ENCODE results near the gene TLDC2. TPM values are rescaled to one million over a fixed set of nuclear protein-coding genes. Genes with fewer than 3 reads are reported as not detected.

Gene TLDC2
- total RNA-seq, 1 experiment from 2014 or later, result 0.17 TPM

DNA sequence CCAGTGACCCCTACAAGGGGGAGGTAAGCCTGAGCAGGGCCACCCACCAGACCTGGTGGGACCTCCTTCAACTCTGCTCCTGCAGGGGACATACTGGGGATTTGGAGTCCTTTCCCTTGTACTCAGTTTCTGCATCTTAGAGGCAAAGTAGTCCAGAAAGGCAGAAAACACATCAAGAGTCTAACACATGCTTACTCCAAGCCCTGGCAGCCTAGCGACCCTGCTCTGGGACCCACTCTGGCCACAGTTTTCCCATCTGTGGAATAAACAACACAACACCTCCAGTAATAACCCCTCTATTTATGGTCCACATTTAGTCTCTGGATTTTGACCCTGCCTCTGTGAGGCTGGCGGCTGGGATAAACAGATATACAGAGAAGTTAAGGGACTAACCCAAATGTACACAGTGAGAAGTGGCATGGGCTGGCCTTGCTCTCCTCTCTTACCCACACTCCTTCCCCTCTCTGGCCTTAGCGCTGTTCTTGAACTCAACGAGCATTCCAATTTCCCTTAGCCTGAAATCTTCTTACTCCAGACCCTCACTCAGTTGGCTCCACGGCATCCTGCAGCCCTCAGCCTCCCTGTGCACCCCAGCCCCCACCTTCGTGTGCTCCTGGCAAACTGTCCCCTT is 16.1 kb upstream of the TLDC2 start:
- Mint-ChIP-seq H3K36me3 (no peaks in the 10 kb centered on the region), H3K27ac (peak overlapping the region; percentile 18), H3K4me3 (no peak overlapping the region), H3K9me3 (no peaks in the 10 kb centered on the region), H3K4me1 (peaks cover 50% of the 10 kb centered on the region), H3K27me3 (ENCODE audit: low read depth) (peaks cover 14% of the 10 kb centered on the region)
- TF ChIP-seq ZNF671 (CRISPR knock-in tag; IDR thresholded peaks at IDR 0.05), result no peak
- TF ChIP-seq CBFB (CRISPR knock-in tag; IDR thresholded peaks at IDR 0.05; ENCODE audit: low read depth), result no peak
- TF ChIP-seq, protein P1, sequence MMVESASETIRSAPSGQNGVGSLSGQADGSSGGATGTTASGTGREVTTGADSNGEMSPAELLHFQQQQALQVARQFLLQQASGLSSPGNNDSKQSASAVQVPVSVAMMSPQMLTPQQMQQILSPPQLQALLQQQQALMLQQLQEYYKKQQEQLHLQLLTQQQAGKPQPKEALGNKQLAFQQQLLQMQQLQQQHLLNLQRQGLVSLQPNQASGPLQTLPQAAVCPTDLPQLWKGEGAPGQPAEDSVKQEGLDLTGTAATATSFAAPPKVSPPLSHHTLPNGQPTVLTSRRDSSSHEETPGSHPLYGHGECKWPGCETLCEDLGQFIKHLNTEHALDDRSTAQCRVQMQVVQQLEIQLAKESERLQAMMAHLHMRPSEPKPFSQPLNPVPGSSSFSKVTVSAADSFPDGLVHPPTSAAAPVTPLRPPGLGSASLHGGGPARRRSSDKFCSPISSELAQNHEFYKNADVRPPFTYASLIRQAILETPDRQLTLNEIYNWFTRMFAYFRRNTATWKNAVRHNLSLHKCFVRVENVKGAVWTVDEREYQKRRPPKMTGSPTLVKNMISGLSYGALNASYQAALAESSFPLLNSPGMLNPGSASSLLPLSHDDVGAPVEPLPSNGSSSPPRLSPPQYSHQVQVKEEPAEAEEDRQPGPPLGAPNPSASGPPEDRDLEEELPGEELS (CRISPR knock-in tag; IDR thresholded peaks at IDR 0.05), result no peak
- TF ChIP-seq JUN (CRISPR knock-in tag; IDR thresholded peaks at IDR 0.05), result no peak
- TF ChIP-seq, protein P2, sequence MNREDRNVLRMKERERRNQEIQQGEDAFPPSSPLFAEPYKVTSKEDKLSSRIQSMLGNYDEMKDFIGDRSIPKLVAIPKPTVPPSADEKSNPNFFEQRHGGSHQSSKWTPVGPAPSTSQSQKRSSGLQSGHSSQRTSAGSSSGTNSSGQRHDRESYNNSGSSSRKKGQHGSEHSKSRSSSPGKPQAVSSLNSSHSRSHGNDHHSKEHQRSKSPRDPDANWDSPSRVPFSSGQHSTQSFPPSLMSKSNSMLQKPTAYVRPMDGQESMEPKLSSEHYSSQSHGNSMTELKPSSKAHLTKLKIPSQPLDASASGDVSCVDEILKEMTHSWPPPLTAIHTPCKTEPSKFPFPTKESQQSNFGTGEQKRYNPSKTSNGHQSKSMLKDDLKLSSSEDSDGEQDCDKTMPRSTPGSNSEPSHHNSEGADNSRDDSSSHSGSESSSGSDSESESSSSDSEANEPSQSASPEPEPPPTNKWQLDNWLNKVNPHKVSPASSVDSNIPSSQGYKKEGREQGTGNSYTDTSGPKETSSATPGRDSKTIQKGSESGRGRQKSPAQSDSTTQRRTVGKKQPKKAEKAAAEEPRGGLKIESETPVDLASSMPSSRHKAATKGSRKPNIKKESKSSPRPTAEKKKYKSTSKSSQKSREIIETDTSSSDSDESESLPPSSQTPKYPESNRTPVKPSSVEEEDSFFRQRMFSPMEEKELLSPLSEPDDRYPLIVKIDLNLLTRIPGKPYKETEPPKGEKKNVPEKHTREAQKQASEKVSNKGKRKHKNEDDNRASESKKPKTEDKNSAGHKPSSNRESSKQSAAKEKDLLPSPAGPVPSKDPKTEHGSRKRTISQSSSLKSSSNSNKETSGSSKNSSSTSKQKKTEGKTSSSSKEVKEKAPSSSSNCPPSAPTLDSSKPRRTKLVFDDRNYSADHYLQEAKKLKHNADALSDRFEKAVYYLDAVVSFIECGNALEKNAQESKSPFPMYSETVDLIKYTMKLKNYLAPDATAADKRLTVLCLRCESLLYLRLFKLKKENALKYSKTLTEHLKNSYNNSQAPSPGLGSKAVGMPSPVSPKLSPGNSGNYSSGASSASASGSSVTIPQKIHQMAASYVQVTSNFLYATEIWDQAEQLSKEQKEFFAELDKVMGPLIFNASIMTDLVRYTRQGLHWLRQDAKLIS (CRISPR knock-in tag; IDR thresholded peaks at IDR 0.05; ENCODE audit: borderline replicate concordance), result no peak
- TF ChIP-seq SOX15 (CRISPR knock-in tag; IDR thresholded peaks at IDR 0.05), result no peak
- TF ChIP-seq, protein P3, sequence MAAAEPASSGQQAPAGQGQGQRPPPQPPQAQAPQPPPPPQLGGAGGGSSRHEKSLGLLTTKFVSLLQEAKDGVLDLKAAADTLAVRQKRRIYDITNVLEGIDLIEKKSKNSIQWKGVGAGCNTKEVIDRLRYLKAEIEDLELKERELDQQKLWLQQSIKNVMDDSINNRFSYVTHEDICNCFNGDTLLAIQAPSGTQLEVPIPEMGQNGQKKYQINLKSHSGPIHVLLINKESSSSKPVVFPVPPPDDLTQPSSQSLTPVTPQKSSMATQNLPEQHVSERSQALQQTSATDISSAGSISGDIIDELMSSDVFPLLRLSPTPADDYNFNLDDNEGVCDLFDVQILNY (CRISPR knock-in tag; IDR thresholded peaks at IDR 0.05), result no peak
- TF ChIP-seq SP1 (CRISPR knock-in tag; conservative IDR thresholded peaks at IDR 0.05), result no peak
- TF ChIP-seq NFE2L1 (CRISPR knock-in tag; IDR thresholded peaks at IDR 0.05), result no peak
- TF ChIP-seq TCF7 (CRISPR knock-in tag; IDR thresholded peaks at IDR 0.05; ENCODE audit: low read depth), result no peak
- TF ChIP-seq ZBTB21 (CRISPR knock-in tag; IDR thresholded peaks at IDR 0.05; ENCODE audit: borderline replicate concordance), result no peak
- TF ChIP-seq, protein P4, sequence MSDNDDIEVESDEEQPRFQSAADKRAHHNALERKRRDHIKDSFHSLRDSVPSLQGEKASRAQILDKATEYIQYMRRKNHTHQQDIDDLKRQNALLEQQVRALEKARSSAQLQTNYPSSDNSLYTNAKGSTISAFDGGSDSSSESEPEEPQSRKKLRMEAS (CRISPR knock-in tag; IDR thresholded peaks at IDR 0.05), result no peak
- TF ChIP-seq, protein P5, sequence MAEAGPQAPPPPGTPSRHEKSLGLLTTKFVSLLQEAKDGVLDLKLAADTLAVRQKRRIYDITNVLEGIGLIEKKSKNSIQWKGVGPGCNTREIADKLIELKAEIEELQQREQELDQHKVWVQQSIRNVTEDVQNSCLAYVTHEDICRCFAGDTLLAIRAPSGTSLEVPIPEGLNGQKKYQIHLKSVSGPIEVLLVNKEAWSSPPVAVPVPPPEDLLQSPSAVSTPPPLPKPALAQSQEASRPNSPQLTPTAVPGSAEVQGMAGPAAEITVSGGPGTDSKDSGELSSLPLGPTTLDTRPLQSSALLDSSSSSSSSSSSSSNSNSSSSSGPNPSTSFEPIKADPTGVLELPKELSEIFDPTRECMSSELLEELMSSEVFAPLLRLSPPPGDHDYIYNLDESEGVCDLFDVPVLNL (CRISPR knock-in tag; IDR thresholded peaks at IDR 0.05; ENCODE audit: borderline replicate concordance, low read depth), result no peak
- no peak for TF ChIP-seq PRRX2 (CRISPR knock-in tag; IDR thresholded peaks at IDR 0.05)
- TF ChIP-seq, protein P6, sequence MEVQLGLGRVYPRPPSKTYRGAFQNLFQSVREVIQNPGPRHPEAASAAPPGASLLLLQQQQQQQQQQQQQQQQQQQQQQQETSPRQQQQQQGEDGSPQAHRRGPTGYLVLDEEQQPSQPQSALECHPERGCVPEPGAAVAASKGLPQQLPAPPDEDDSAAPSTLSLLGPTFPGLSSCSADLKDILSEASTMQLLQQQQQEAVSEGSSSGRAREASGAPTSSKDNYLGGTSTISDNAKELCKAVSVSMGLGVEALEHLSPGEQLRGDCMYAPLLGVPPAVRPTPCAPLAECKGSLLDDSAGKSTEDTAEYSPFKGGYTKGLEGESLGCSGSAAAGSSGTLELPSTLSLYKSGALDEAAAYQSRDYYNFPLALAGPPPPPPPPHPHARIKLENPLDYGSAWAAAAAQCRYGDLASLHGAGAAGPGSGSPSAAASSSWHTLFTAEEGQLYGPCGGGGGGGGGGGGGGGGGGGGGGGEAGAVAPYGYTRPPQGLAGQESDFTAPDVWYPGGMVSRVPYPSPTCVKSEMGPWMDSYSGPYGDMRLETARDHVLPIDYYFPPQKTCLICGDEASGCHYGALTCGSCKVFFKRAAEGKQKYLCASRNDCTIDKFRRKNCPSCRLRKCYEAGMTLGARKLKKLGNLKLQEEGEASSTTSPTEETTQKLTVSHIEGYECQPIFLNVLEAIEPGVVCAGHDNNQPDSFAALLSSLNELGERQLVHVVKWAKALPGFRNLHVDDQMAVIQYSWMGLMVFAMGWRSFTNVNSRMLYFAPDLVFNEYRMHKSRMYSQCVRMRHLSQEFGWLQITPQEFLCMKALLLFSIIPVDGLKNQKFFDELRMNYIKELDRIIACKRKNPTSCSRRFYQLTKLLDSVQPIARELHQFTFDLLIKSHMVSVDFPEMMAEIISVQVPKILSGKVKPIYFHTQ (CRISPR knock-in tag; IDR thresholded peaks at IDR 0.05), result no peak
- TF ChIP-seq, protein P7, sequence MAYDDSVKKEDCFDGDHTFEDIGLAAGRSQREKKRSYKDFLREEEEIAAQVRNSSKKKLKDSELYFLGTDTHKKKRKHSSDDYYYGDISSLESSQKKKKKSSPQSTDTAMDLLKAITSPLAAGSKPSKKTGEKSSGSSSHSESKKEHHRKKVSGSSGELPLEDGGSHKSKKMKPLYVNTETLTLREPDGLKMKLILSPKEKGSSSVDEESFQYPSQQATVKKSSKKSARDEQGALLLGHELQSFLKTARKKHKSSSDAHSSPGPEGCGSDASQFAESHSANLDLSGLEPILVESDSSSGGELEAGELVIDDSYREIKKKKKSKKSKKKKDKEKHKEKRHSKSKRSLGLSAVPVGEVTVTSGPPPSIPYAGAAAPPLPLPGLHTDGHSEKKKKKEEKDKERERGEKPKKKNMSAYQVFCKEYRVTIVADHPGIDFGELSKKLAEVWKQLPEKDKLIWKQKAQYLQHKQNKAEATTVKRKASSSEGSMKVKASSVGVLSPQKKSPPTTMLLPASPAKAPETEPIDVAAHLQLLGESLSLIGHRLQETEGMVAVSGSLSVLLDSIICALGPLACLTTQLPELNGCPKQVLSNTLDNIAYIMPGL (CRISPR knock-in tag; IDR thresholded peaks at IDR 0.05), result no peak
- TF ChIP-seq ZNF416 (CRISPR knock-in tag; IDR thresholded peaks at IDR 0.05), result no peak
- TF ChIP-seq, protein P8, sequence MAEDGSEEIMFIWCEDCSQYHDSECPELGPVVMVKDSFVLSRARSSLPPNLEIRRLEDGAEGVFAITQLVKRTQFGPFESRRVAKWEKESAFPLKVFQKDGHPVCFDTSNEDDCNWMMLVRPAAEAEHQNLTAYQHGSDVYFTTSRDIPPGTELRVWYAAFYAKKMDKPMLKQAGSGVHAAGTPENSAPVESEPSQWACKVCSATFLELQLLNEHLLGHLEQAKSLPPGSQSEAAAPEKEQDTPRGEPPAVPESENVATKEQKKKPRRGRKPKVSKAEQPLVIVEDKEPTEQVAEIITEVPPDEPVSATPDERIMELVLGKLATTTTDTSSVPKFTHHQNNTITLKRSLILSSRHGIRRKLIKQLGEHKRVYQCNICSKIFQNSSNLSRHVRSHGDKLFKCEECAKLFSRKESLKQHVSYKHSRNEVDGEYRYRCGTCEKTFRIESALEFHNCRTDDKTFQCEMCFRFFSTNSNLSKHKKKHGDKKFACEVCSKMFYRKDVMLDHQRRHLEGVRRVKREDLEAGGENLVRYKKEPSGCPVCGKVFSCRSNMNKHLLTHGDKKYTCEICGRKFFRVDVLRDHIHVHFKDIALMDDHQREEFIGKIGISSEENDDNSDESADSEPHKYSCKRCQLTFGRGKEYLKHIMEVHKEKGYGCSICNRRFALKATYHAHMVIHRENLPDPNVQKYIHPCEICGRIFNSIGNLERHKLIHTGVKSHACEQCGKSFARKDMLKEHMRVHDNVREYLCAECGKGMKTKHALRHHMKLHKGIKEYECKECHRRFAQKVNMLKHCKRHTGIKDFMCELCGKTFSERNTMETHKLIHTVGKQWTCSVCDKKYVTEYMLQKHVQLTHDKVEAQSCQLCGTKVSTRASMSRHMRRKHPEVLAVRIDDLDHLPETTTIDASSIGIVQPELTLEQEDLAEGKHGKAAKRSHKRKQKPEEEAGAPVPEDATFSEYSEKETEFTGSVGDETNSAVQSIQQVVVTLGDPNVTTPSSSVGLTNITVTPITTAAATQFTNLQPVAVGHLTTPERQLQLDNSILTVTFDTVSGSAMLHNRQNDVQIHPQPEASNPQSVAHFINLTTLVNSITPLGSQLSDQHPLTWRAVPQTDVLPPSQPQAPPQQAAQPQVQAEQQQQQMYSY (CRISPR knock-in tag; IDR thresholded peaks at IDR 0.05), result no peak
- POLR2A ChIA-PET, result interaction anchor here (0.8 to 1.8 kb wide), 2 partner anchors 12 to 24 kb away, joined by 4 to 9 read pairs; no protein-coding TSS in a partner anchor
- ATAC-seq, result no peak
- no peak for DNase-seq (ENCODE audit: low spot score)
- CTCF ChIA-PET, result interaction anchor here (0.9 to 7.6 kb wide), 4 partner anchors 24 to 51 kb away, joined by 4 to 89 read pairs (median 7); no protein-coding TSS in a partner anchor

Measured in WTC11 (cell line).